Measurements from ENCODE around the gene TOGARAM2.
"Not testable (repeated sequence)": the region's sequence is repeated elsewhere in the genome, so short reads cannot be mapped to it uniquely, and the experiment has no call there.

TOGARAM2 gene

GRCh38 chr2:28977176-28977875 is 3.8 kb upstream of the TOGARAM2 start:
- no peak for DNase-seq

- DNase-seq: not testable (repeated sequence)
Observed at GRCh38 chr2:28978001-28978400, 3.1 kb upstream of the TOGARAM2 start.

- DNase-seq: no peak
Observed at GRCh38 chr2:28978606-28979005, 2.5 kb upstream of the TOGARAM2 start.

- no peak for DNase-seq
Observed at GRCh38 chr2:28979041-28979440, 2.1 kb upstream of the TOGARAM2 start.

GRCh38 chr2:28979576-28980366 is 1.3 kb upstream of the TOGARAM2 start:
- DNase-seq: no peak

GRCh38 chr2:28980368-28981015 is 606 bp upstream of the TOGARAM2 start:
- no peak for DNase-seq

GRCh38 chr2:28981620-28982376 is 700 bp downstream of the TOGARAM2 start:
- DNase-seq: no peak

GRCh38 chr2:28982381-28982950 is 1.4 kb downstream of the TOGARAM2 start:
- no peak for DNase-seq

GRCh38 chr2:28986429-28986828 is 5.3 kb downstream of the TOGARAM2 start:
- peak in 1 of 2 donors; percentile 26 for DNase-seq

- no peak for DNase-seq
Observed at GRCh38 chr2:28989973-28990372, 8.9 kb downstream of the TOGARAM2 start.

GRCh38 chr2:28990445-28990844 is 9.3 kb downstream of the TOGARAM2 start:
- DNase-seq: no peak

- DNase-seq: no peak
Observed at GRCh38 chr2:28991021-28991420, 9.9 kb downstream of the TOGARAM2 start.

GRCh38 chr2:28991460-28991859 is 10.4 kb downstream of the TOGARAM2 start:
- peak; percentile 18 to 85 for DNase-seq

- no peak for DNase-seq
Observed at GRCh38 chr2:28993206-28993960, 12.3 kb downstream of the TOGARAM2 start.

- no peak for DNase-seq
Observed at GRCh38 chr2:28994074-28994473, 13.0 kb downstream of the TOGARAM2 start.

GRCh38 chr2:28994679-28995078 is 13.6 kb downstream of the TOGARAM2 start:
- DNase-seq: no peak

GRCh38 chr2:28995765-28996750 is 15.0 kb downstream of the TOGARAM2 start:
- DNase-seq: peak; percentile 18 to 41

- no peak for DNase-seq
Observed at GRCh38 chr2:28997237-28997846, 16.2 kb downstream of the TOGARAM2 start.

GRCh38 chr2:28997847-28998735 is 17.0 kb downstream of the TOGARAM2 start:
- no peak for DNase-seq
